Astrocyte of the cerebellum (primary cell): ENCODE results near the gene MICAL3.
"Not testable (repeated sequence)": the region's sequence is repeated elsewhere in the genome, so short reads cannot be mapped to it uniquely, and the experiment has no call there.

Experiments used
- DNase-seq: peaks from one replicate; pipeline ENCODE4 v3.0.0-alpha.2; 2011; ENCODE audit warnings: low read depth
- H3K4me3 ChIP-seq: 2 replicates; pipeline ENCODE4 v1.5.1; 2011; ENCODE audit warnings: mild to moderate bottlenecking, low read depth, low read length, moderate library complexity
- CTCF ChIP-seq: IDR thresholded peaks from 2 replicates; pipeline ENCODE4 v1.5.1; 2012; ENCODE audit warnings: low read length, low read depth, moderate library complexity, mild to moderate bottlenecking; ENCODE audit errors: missing control alignments
- in situ Hi-C: cut with HindIII; loops from 2 replicates; pipeline ENCODE4 v1.10.0; 2017; ENCODE audit warnings: low sequenced_read_pairs

Gene MICAL3

GRCh38 chr22:17943533-17944249 lies 80.7 kb downstream of the MICAL3 start:
- no peak for DNase-seq
- in situ Hi-C loops, result no loop called here
- no peak for TF ChIP-seq CTCF
- no peak overlapping the region for H3K4me3 ChIP-seq

GRCh38 chr22:17942721-17943120 lies 81.6 kb downstream of the MICAL3 start:
- H3K4me3 ChIP-seq, result no peak overlapping the region
- in situ Hi-C loops, result no loop called here
- no peak for DNase-seq
- TF ChIP-seq CTCF, result no peak

- TF ChIP-seq CTCF, result no peak
- no peak overlapping the region for H3K4me3 ChIP-seq
- in situ Hi-C loops, result no loop called here
- DNase-seq, result no peak
Measured at GRCh38 chr22:17941471-17942406, 82.6 kb downstream of the MICAL3 start.

GRCh38 chr22:17939579-17939978 lies 84.8 kb downstream of the MICAL3 start:
- no peak for TF ChIP-seq CTCF
- in situ Hi-C loops, result no loop called here
- no peak overlapping the region for H3K4me3 ChIP-seq
- DNase-seq, result no peak

- H3K4me3 ChIP-seq, result no peak overlapping the region
- TF ChIP-seq CTCF, result no peak
- in situ Hi-C loops, result no loop called here
- no peak for DNase-seq
Measured at GRCh38 chr22:17939011-17939410, 85.3 kb downstream of the MICAL3 start.

GRCh38 chr22:17938484-17938924 lies 85.9 kb downstream of the MICAL3 start:
- H3K4me3 ChIP-seq, result no peak overlapping the region
- DNase-seq, result no peak
- in situ Hi-C loops, result no loop called here
- TF ChIP-seq CTCF, result no peak

- H3K4me3 ChIP-seq, DNase-seq, in situ Hi-C loops: not testable (repeated sequence)
Measured at GRCh38 chr22:17932457-17932856, 91.9 kb downstream of the MICAL3 start.
